Stimulated activated CD4-positive, alpha-beta T cell treated with anti-CD3 and anti-CD28 coated beads, Interleukin-12 subunit alpha, Interleukin-12 subunit beta, amount 100 ng/mL, for 4 hours (primary cell): Measurements from ENCODE around the gene ARID1B.
"Not testable (repeated sequence)": the region's sequence is repeated elsewhere in the genome, so short reads cannot be mapped to it uniquely, and the experiment has no call there.

Experiments
- DNase-seq: peaks from one replicate; pipeline ENCODE4 v3.0.0-alpha.2; 2020

Gene ARID1B

DNA sequence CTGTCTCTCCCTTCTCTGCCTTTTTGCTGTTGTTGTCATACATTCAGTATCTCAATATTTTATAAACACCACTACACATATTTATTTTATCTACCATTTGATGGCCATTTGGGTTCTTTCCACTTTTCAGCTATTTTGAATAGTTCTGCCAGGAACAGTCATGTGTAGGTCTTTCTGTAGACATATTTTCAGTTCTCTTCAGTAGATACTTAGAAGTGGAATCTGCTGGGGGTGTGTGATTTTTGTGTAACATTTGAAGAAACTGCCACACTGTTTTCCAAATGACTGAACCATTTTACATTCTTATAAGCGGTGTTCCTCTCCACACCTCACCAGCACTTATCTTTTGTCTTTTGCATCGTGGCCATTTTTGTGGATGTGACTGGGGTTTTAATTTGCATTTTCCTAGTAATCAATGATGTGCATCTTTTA lies 197.7 kb downstream of the ARID1B start:
- DNase-seq = no peak

DNA sequence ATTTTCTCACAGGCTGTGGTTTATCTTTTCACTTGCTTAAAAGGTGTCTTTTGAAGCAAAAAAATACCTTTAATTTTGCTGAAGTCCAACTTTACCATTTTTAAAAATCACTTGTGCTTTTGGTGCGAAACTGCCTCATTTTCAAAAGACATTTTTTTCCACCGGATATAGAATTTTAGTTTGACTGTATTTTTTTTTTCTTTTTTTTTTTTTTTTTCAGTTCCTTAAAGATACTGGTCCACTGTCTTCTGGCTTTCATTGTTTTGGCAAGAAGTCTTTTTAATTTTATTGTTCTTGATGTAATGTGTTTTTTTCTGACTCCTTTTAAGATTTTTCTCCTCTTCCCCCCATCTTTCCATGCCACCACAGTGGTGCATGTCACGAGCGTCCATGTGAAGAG lies 198.2 kb downstream of the ARID1B start:
- DNase-seq = no peak

DNA sequence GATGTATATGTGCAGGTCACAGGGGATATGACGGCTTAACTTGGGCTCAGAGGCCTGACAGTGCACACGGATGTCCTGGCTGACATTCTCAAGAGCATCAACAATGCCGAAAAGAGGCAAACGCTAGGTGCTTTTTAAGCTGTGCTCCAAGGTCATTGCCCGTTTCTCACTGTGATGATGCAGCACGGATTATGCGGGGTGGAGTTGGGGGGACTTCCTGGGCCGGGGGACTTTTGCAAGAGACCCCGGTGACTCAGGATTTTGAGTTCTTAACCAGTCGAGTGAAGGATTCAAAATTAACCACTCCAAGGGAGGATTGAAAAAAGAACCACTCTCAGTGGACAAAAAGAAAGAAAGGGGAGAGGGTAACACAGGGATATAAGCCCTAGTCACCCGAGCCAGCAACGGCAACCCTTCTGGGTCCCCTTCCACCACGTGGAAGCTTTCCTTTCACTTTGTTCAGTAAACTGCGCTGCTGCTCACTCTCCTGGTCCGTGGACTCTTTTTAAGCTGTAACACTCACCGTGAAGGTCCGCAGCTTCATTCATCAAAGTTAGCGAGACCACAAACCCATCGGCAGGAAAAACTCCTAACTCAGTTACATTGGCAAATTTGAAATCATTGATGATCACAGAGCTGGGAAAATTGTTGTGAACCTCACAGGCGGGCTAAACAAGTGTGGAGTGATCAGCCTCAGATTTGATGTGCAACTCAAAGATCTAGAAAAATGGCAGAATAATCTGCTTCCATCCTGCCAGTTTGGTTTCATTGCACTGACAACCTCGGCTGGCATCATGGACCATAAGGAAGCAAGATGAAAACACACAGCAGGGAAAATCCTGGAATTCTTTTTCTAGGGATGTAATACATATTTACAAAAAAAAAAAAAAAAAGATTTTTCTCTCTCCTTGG lies 199.3 kb downstream of the ARID1B start:
- DNase-seq = no peak

DNA sequence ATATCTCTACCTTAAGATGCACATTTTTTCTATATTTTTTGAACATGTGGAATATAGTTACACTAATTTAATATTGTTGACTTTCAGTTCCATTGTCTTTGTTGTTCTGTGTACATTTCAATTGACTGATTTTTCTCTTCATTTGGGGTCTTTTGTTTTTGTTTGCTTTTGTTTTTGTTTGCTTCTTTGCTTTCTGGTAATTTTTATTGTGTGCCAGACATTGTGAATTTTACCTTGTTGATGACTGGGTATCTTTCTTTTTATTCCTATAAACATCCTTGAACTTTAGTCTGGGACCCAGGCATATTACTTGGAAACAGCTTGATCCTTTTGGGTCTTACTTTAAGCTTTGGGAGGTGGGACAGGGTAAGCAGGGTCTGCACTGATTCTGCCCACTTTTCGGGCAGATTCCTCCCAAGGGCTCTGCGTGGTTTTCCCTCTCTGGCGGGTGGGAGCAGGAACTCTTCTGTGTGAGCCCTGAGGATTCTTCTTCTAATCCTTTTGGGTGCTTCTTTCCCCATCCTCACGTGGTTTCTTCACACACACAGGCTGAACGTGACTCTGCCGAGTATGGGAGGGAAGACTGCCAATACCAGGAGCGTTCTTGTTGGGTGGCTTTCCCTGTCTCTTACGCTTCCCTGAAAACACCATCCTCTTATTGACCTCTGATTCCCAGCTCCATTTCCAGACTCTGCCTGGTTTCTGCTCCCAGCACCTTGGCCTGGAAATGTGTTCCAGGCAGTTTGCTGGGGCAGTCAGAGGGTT lies 200.5 kb downstream of the ARID1B start:
- DNase-seq = no peak

DNA sequence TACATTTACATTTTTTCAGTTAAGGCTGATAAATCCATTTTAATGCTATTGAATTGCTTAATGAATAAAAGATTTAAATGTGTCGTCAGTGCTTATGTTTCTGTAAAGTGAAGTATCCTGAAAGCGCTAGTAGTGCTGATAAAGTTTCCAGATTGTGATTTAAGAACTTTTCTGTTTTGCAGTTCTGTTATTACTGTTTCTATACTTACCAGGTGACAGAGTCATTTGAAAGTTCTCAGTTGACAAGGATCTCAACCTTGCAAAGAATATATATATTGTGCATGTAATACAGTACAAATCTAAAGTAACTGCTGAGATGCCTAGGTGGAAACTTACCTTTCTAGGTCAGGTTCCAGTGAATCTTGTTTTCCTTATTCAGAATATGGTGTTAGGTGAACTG lies 201.8 kb downstream of the ARID1B start:
- no peak for DNase-seq

DNA sequence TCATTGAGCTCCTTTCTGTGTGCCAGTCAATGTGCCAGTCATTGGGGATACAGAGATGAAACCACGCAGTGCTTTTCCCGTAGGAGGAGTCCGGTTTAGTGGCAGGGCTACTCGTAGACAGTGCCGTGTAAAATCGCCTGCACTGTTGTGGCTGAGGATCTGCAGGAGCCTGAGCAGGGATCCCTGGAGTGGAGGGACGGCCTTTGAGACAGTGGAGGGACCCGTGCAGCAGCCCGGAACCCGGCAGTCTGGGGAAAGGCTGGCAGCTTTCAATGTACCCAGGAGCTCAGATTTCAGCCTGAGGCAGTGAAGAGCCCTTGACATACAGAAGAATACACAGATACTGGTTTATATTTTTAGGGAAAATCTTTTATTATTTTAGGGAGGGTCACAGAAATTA lies 203.3 kb downstream of the ARID1B start:
- no peak for DNase-seq

DNA sequence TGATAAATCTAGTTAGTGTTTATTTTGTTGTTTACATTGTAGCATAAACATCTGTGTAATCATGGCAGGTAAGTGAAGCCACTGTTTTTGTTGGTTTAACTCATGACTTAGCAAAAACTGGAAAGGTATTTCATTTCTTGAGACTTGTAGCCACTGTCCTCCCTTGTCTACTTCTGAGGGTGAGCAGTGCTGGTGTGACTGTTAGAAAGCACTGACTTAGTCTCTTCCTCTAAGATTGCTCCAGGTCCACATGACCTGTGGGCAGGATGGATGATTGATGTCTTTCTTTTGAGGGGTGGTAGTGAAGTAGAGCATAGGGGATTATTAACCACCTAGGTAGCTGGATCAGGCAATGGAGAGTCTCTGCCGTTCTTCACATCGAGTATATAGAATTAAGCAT lies 203.8 kb downstream of the ARID1B start:
- DNase-seq = no peak

DNA sequence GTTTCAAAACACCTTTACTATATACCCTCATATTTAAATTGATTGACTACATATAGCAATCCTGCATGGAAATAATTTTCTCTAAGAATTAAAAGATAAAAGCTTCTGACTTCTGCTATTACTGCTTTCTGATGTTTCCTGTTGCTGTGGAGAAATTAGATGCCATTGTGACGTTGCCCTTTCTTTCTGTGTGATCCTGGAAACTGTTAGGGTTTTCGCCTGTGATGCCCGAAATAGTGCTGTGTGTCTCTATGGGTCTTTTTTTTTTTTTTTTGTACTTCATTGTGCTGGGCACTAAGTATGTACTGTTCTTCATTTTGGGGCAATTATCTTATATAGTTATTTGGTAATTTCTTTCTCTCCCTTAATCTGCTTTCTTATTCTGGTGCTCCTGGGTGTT lies 205.0 kb downstream of the ARID1B start:
- DNase-seq = no peak

DNA sequence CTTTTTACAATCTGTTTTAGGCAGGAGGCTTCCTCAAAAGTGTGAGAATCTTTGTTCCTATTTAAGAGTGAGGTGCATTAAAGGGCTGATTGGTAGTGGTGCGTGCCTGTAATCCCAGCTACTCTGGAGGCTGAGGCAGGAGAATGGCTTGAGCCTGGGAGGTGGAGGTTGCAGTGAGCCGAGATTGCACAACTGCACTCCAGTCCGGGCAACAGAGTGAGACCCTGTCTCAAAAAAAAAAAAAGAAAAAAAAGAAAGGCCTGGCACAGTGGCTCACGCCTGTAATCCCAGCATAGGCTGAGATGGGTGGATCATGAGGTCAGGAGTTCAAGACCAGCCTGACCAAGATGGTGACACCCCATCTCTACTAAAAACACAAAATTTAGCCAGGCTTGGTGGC lies 205.7 kb downstream of the ARID1B start:
- DNase-seq = not testable (repeated sequence)

DNA sequence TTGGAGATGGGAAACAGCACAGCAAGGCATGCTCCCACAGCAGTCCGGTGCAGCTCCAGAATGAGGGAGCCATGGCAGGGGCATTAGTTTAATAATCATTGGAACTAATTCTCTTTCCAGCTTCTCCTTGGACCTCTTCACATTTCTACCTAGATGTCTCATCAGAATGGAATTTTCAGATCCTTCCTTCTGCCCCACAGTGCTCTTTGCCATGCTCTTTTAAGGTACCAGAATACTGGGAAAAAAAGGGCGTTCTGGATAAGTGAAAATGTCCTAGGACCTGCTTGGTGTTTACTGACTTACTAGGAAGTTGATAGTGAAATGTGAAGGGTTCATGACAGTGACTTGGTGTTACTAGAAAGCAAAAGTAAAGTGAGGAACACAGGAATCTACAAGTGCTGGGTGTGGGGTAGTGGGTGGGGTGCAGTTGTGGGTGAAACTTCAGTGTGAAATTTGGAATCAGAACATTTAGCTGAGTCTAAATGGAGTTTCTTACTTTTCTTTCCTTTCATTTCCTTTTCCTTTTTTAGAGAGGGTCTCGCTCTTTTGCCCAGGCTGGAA lies 207.1 kb downstream of the ARID1B start:
- no peak for DNase-seq

DNA sequence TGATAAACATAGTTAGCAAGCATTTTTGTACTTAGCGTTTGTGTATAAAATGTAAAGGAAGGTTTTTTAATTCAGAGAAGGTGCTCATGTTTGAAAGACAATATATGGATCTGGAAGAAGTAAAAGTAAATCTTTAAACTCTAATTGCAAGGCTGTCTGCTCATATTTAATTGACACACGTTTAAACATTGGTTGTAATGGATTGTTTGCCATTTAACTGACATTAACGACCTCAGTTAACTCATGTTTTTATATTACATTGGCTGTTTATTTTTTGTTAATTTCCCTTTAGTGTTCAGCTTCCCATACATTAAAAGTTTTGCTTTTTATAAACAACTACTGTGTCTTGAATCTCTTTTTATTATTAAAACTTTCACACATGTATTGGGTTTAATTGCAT lies 208.1 kb downstream of the ARID1B start:
- no peak for DNase-seq

DNA sequence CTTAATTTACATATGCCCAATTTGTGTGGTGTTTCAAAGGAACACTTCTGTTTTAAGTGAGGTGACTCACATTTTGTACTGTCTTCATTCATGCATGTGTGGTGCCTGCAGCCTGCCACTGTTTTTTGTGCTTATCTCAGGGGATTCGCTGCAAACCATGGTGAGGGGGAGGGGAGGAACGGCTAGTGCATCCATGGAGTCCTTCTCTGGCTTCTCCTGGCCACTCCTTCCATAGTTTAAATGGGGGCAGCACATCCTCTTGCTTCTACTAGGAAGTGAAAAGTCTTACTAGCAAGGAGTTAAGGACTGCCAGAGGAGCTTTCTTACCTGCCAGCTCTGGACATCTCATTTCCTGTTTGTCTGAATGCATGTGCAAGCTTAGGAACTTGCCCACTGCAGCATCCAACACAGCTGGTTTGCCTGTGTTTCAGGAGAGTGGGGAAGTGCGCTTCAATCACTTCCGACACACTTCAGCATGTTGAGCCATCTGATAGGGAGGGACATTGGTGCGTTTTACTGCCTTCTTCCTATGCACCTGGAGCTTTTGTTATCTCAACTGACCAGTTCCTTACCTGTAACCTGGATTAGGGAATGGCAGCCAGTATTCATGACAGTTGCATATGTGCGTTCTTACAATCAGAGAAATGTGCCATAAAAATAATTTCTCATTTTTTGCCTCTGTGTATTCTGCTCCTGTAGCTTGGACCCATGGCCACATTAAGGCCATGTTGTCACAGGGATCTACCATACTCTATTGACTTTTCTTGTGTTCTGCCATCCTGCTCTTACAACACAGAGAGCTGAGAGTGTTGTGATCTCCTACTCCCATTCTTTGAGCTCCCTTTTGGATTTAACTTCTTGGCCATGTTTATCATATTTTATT lies 211.3 kb downstream of the ARID1B start:
- no peak for DNase-seq

DNA sequence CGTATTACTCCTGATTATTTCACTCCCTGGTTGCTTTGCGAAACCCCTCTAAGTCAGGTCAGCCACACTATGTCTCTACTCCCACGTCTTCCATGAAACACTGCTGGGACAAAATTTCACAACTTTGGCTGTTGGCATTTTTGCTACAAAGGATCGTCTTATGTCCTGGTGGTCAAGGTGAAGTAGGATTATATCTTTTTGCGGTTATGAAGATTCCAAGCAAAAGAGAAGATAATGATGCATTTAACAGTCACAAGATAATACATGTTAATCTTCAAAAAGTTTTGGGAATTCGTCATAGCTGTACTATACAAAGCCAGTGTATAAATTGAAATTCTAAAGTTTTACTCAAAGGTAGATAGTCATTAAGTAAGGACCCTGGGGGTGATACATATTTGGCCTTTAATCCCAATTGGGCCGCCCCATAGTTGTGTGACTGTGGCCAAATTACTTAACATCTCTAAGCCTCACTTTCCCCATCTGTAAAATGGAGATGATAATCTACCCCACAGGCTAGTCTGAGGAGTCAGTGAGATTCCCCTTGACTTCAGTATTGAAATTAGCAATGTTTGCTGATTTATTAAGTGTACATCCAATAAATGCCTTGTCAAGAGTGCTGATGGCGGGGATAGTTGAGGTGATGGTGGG lies 212.1 kb downstream of the ARID1B start:
- DNase-seq = no peak

DNA sequence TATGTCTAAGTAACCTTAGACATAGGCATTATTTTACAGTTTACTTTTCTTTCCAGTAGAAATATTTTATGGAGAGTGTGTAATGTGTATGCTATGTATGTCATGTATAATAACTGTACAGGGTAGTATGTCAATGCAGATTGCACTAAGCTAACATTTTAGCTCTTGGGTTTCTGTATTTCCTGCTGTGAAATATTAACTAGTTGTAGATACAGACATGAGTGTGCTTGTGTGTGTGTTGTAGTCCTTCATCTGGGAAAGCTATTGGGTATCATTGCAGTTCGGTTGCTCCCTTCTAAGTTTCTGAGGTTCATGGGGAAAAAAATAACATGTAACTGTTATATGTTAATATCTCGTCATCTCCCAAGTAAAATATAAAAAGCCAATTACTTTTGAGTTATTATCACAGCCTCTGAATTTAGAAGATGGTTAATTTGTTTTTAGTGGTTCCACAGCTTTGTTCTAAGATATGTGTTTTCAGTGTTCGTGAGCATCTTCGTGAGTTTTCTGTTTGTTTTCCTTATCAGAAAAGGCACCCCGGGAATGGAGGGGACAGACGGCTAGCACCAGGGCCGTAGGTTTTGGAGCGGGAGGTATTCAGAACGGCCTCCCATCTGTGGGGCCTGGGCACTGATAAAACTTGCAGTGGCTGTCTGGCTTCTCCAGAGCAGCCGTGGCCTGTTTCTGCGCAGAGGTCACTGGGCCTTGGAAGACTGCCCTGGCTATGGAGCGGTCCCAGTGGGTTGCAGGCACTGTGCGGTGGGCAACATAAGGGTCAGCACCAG lies 215.0 kb downstream of the ARID1B start:
- DNase-seq = no peak

DNA sequence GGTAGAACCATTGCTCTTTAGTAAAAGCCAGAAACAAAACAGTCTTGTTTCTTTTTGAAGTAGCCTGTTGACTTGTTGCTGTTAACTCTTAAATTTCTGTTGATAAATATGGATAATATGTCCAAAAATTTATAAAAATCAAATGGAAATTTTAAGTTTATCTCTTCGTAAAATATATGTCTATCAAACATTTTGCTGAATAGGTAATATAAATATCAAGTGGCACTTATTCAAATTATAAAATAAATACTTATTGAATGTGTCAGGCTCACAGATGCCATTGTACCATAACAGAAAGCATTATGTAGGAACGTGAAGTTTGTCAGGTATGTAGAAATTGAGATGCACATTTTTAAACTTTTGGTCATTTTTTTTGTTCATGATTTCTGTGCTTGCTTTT lies 216.5 kb downstream of the ARID1B start:
- no peak for DNase-seq

DNA sequence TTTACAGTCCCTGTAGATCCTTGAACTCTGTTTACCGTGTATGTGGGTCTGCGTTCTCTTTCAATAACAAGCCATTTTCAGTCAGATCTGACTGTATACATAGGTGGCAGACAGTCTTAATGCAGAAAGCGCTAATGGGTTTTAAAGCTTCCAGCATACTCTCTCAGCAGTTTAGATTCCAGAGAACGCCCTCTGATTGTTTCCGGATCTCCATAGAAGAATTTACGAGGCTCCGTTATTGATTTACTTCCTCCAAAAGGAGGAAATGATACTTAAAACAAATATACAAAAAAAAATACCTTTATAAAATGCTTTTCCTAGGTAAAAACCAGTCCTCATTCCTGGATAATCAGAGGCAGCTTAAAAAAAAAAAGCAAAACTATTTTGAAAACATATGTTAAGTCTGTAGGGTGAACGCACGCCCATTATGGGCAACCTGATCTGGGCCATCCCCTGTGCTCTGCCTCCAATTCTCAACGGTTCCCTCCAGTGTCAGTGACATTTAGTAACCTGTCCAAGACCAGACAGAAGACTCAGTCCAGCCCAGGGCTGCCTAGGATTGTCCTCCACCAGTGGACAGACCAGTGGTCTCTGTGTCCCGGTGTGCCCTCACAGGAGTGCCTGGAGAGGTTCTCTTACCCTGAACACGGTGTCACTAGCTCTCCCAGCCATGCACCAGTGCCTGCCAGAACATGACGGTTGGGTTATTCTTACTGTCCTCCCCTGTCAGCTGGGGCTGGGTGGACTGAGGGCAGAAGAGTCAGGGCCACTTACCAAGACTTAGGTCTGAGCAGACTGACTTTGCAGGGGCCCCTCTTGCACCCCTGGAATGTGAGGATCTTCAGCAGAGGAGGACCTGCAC lies 217.3 kb downstream of the ARID1B start:
- no peak for DNase-seq

DNA sequence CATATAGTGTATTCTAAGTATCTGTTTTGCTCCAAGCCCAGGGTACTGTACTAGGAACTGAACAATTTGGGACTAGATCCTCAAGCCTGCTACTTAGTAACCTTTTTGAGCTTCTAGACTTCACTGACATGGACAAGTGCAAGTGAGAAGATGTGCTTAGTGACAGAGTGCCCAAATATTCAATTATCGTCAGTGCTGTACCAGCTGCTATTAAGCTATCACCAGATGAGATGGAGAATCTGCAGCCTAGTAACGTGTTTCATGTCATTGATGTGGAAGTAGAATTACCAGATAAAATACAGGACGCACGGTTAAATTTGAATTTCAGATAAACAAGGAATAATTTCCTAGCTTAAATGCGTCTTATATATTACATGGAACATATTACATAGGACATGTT lies 218.3 kb downstream of the ARID1B start:
- DNase-seq = no peak

DNA sequence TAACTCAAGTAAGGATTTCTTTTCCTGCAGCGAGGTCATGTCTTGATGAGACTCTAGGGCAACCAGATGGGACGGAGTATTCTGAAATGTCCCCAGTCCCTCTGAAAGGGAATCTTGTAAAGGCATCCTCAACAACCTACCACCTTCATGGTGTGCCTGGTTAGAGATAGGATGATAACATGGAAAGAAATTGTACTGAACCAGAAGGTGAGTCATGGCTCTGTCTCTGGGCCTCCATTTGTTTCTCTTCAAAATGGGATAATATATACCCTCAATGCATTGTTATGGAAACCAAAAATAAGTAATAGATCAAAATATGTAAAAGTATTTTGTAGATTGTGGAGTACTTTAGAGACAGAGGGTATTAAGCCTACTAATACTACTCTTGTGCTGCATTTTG lies 219.1 kb downstream of the ARID1B start:
- DNase-seq = no peak

DNA sequence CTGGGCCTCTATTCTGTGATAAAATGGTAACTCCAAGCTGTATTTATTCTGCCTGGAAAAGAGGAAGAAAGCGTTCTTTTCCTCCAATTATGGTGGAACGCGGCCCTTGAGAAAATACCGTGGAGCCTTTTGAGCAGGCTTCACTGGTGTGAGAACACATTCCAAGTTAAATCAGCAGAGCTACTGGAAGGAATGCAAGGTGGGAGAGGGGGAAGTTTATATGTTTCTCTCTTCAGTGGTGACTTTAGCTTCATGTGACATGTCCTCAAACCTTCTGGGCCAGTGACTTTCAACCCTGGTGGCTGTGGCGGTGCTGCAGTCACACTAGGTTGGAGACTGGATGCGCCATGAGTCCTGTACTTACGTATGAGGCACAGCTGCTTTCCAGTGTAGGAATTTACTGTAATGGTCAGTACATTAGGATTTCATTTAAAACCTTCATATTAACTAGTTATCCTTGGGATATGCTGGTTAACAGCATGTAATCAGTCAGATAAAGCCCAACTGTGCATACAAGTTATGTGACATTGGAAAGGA lies 221.7 kb downstream of the ARID1B start:
- DNase-seq = no peak

DNA sequence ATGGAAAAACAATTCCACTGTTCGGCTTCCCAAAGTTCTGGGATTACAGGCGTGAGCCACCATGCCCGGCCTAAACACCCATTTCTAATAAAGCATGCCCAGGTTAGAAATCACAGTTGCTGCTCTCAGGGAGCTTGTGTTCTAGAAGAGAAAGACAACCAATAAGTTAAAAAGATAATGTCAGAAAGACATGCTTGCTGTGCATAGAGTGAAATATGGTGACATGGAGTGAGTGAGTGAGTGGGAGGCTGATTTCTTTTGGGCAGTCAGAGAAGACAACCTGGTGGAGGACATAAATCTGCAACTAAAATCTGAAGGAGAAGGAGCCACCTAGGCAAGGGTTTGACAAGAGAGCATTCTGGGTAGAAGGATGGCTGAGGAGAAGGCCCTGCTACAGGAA lies 222.6 kb downstream of the ARID1B start:
- no peak for DNase-seq
